ENCODE data around the gene PDE9A.

The PDE9A gene

DNA sequence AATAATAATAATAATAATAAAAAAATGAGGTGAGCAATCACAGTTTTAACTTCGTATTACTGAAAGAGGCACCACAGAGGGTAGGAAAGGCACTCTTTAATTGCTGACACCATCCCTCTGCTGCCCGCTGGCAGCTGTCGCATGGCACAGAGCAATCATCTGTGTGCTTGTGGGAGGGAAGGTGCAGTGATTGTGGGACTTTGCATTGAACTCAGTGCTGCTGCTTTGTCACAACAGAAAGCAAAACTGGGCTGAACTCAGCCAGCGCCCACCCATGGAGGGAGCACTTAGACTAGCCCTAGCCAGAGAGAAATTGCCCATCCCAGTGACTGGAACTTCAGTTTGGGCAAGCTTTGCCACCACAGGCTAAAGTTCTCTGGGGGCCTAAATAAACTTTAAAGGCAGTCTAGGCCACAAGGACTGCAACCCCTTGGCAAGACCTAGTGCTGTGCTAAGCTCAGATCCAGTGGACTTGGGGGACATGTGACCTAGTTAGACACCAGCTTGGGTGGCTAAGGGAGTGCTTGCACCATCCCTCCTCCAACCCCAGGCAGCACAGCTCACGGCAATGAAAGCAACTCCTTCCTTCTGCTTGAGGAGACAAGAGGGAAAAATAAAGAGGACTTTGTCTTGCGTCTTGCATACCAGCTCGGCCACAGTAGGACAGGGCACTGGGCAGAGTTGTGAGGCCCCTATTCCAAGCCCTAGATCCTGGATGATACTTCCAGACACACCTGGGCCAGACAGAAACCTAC is 166.6 kb downstream of the PDE9A start:
- Mint-ChIP-seq H3K27me3 (ENCODE audit: low read depth) (peaks cover 10% of the 10 kb centered on the region), H3K9me3 (peaks cover 6% of the 10 kb centered on the region), H3K36me3 (ENCODE audit: low read depth) (no peaks in the 10 kb centered on the region), H3K27ac (no peak overlapping the region), H3K4me1 (ENCODE audit: low read depth) (peaks cover 4% of the 10 kb centered on the region), H3K4me3 (no peak overlapping the region)
- no peak for DNase-seq (ENCODE audit: low spot score)

DNA sequence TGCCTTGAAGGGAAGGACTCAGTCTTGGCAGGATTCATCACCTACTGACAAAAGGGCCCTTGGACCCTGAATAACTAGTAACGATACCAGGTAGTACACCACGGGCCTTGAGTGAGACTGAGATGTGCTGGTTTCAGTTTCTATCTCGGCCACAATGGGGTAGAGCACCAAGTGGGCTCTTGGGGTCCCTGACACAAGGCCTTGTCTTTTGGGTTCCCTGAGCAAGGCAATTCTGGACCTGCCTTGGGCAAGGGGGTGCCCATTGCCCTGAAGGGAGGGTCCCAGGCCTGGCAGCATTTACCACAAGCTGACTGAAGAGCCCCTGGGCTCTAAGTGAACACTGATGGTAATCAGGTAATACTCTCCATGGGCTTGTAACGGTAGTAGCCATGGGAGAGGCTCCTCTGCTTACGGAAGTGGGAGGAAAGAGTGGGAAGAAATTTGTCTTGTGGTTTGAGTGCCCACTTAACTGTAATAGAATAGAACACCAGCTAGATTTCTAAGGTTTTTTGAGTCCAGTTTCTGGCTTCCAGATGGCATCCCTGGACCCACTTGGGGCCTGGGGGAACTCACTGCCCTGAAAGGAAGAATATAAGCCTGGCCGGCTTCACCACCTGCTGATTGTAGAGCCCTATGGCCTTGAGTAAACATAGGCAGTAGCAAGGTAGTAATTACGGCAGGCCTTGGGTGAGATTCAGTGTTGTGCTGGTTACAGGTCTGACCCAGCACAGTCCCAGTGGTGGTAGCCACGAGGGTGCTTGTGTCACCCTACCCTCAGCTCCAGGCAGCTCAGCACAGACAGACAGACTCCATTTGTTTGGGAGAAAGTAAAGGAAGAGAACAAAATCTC is 167.4 kb downstream of the PDE9A start:
- Mint-ChIP-seq H3K4me1 (ENCODE audit: low read depth) (peaks cover 4% of the 10 kb centered on the region), H3K27ac (no peak overlapping the region), H3K4me3 (no peak overlapping the region), H3K36me3 (ENCODE audit: low read depth) (no peaks in the 10 kb centered on the region), H3K27me3 (ENCODE audit: low read depth) (peaks cover 18% of the 10 kb centered on the region), H3K9me3 (peaks cover 4% of the 10 kb centered on the region)
- DNase-seq (ENCODE audit: low spot score), result no peak

All from T-helper 2 cell treated with Interferon-gamma antibody and Interleukin-4, amounts not matched to agents 5 μg/mL and 100 μg/mL, for 36 hours (primary cell).